ENCODE measurements around the gene ZNF697. TPM values are rescaled to one million over a fixed set of nuclear protein-coding genes. Genes with fewer than 3 reads are reported as not detected.

ZNF697 gene
- total and polyA plus RNA-seq, 8 donors: 0.78 to 11.9 (median 2.1) TPM

DNA sequence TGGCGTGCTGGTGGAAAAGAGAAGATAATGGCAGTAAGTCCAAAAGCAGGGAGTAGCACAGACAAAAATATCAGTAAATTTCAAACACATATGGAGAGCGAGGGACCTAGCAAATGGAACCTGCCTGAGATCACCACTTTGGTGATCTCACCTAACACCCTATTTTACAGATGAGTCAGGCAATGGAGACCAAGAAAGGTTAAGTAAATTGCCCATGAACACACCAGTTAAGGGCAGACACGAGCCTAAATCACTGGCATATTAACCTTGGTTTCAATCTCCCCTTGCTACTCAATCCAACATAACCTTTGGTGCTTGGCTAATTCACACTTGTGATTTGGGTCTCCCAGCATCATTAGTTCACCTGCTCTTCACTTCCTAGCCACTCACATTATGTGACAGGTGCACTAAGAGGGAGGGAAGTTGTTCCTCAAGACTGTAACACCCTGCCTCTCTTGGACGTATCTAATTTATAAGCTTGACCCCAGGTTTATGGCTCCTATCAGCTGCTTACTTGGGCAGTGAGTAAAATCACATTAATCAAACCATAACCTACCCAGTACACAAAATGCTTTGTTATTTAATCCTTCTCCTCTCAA is 11.5 kb downstream of the ZNF697 start:
- H3K4me3 ChIP-seq: no peak overlapping the region
- WGBS, 5 donors: 56 to 70% (median 68%) methylated on average over 4 of the region's 4 CpGs
- H3K36me3 ChIP-seq: no peaks in the 10 kb centered on the region
- no peaks in the 10 kb centered on the region for H3K27me3 ChIP-seq
- TF ChIP-seq, protein P1, sequence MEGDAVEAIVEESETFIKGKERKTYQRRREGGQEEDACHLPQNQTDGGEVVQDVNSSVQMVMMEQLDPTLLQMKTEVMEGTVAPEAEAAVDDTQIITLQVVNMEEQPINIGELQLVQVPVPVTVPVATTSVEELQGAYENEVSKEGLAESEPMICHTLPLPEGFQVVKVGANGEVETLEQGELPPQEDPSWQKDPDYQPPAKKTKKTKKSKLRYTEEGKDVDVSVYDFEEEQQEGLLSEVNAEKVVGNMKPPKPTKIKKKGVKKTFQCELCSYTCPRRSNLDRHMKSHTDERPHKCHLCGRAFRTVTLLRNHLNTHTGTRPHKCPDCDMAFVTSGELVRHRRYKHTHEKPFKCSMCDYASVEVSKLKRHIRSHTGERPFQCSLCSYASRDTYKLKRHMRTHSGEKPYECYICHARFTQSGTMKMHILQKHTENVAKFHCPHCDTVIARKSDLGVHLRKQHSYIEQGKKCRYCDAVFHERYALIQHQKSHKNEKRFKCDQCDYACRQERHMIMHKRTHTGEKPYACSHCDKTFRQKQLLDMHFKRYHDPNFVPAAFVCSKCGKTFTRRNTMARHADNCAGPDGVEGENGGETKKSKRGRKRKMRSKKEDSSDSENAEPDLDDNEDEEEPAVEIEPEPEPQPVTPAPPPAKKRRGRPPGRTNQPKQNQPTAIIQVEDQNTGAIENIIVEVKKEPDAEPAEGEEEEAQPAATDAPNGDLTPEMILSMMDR (IDR thresholded peaks at IDR 0.05): no peak
- TF ChIP-seq POLR2A (IDR thresholded peaks at IDR 0.05) (no peak), EP300 (IDR thresholded peaks at IDR 0.05) (no peak), POLR2AphosphoS5 (IDR thresholded peaks at IDR 0.05) (no peak)
- H3K9me3 ChIP-seq: no peaks in the 10 kb centered on the region
- peaks cover 22 to 54% (median 42%) of the 10 kb centered on the region in 4 donors for H3K4me1 ChIP-seq
- H3K27ac ChIP-seq: peak overlapping the region; percentile 12 to 80 (median 36)
- DNase-seq: no peak
- intact Hi-C loops (cut with DNase I; ENCODE audit: low total_unique reads): no loop called here

DNA sequence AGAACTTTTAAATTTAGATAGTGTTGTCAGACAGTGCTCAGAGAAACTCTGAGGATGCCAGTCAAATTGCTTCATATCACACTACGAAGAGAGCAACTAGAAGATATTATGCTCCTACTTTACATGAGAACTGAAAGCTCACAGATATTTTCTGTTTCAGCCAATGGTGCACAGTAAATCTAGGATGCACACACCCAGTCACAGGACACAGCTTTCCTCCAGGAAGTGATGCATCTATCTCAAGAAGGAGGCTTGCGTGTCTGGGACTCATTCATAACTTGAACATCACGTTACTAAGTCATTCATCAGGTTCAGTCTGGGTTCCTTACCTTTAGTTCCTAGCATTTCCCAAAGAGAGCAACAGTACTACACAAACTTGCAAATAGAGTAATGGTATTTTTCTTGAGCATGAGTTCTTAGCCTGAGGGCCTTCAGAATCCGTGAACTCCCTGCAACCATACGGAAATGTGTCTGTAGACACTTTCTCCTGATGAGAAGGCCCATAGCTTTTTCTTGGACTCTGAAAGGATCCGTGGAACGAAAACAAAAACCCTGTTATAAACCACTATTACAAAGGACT is 12.2 kb downstream of the ZNF697 start:
- peak overlapping the region; percentile 12 to 61 (median 33) for H3K27ac ChIP-seq
- DNase-seq: no peak
- no peaks in the 10 kb centered on the region for H3K36me3 ChIP-seq
- H3K27me3 ChIP-seq: peaks cover 0 to 6% (median 0%) of the 10 kb centered on the region in 3 donors
- TF ChIP-seq EP300 (IDR thresholded peaks at IDR 0.05): no peak
- TF ChIP-seq POLR2AphosphoS5 (IDR thresholded peaks at IDR 0.05): no peak
- no peak for TF ChIP-seq POLR2A (IDR thresholded peaks at IDR 0.05)
- TF ChIP-seq, protein P1 (IDR thresholded peaks at IDR 0.05): no peak
- H3K4me1 ChIP-seq: peaks cover 27 to 61% (median 48%) of the 10 kb centered on the region in 4 donors
- H3K4me3 ChIP-seq: no peak overlapping the region
- H3K9me3 ChIP-seq: no peaks in the 10 kb centered on the region
- intact Hi-C loops (cut with DNase I; ENCODE audit: low total_unique reads): no loop called here
- WGBS, 5 donors: 75 to 81% (median 80%) methylated on average over 7 of the region's 7 CpGs

DNA sequence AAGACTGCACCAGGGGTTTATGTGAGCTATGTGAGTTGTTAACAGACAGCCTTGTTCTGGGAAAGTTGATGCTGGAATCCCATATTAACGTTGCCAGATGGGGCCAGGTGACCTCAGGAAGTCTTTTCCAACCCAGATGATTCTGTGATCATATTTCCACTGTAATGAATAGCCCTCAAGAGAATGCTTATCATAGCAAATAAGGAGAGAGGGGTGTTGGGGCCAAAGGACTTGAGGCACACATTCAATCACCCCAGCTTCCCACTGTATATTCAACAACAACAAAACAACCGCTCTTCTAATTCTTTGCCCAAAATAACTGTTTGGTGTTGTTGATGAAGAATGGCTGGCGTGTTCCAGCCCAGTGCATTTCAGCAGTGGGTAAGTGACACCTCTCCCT is 14.1 kb downstream of the ZNF697 start:
- H3K27me3 ChIP-seq: peaks cover 0 to 6% (median 0%) of the 10 kb centered on the region in 3 donors
- intact Hi-C loops (cut with DNase I; ENCODE audit: low total_unique reads): no loop called here
- no peaks in the 10 kb centered on the region for H3K36me3 ChIP-seq
- WGBS, 5 donors: 55 to 65% (median 63%) methylated on average over 3 of the region's 3 CpGs
- no peak overlapping the region for H3K4me3 ChIP-seq
- DNase-seq: no peak
- H3K4me1 ChIP-seq: peaks cover 32 to 67% (median 47%) of the 10 kb centered on the region in 4 donors
- TF ChIP-seq, protein P1 (IDR thresholded peaks at IDR 0.05): no peak
- TF ChIP-seq POLR2AphosphoS5 (IDR thresholded peaks at IDR 0.05) (no peak), EP300 (IDR thresholded peaks at IDR 0.05) (no peak), POLR2A (IDR thresholded peaks at IDR 0.05) (no peak)
- no peak overlapping the region for H3K27ac ChIP-seq
- no peaks in the 10 kb centered on the region for H3K9me3 ChIP-seq

DNA sequence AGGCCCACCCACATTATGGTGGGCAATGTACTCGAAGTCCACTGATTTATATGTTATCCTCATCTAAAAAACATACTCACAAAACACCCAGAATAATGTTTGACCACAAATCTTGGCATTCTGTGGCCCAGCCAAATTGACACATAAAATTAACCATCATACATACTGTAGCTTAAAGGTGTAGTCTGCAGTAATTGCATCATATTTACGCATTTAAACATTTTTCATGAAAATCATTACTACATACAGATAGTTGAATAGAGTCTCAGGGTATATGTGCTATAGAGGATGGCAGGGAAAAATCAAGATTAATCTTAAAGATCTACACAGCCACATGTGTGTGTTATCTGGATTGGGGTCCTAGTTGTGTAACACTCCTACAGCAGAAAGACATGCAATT is 14.5 kb downstream of the ZNF697 start:
- no peaks in the 10 kb centered on the region for H3K9me3 ChIP-seq
- intact Hi-C loops (cut with DNase I; ENCODE audit: low total_unique reads): no loop called here
- 85 to 93% (median 86%) methylated on average over 2 of the region's 2 CpGs for WGBS, 5 donors
- no peaks in the 10 kb centered on the region for H3K36me3 ChIP-seq
- TF ChIP-seq EP300 (IDR thresholded peaks at IDR 0.05) (no peak), POLR2AphosphoS5 (IDR thresholded peaks at IDR 0.05) (no peak), POLR2A (IDR thresholded peaks at IDR 0.05) (no peak)
- TF ChIP-seq, protein P1 (IDR thresholded peaks at IDR 0.05): no peak
- no peak for DNase-seq
- no peak overlapping the region for H3K27ac ChIP-seq
- peaks cover 0 to 6% (median 0%) of the 10 kb centered on the region in 3 donors for H3K27me3 ChIP-seq
- peaks cover 32 to 67% (median 46%) of the 10 kb centered on the region in 4 donors for H3K4me1 ChIP-seq
- no peak overlapping the region for H3K4me3 ChIP-seq

All from stomach (tissue), 9 donors.